A549 (cell line): Measurements from ENCODE around the gene KIF16B. TPM values are rescaled to one million over a fixed set of nuclear protein-coding genes. Genes with fewer than 3 reads are reported as not detected.
A peak's percentile ranks its signal among the peaks of the same experiment; 100 is the strongest.
"Not testable (repeated sequence)": the region's sequence is repeated elsewhere in the genome, so short reads cannot be mapped to it uniquely, and the experiment has no call there.

Experiments
- ATAC-seq, 2 experiments: fragments of 200-7000 bp in 1 of 2; fragments of >200 bp in 1 of 2; cut with Nextera tagmentation in 1 of 2; cut with Tn5 transposase in 1 of 2; 3 replicates each; pipeline versions ENCODE4 v1.8.0 to v1.9.1; 2018 to 2020; ENCODE audit warnings: mild to moderate bottlenecking in 1 of 2, moderate library complexity in 1 of 2
- CTCF ChIA-PET: fragments of 300-600 bp; sonication (Branson Sonifier 250); formaldehyde crosslinking; extraction: SDS; loops from one replicate; lab custom pipeline; 2021; ENCODE audit warnings: antibody characterized with exemption, inconsistent platforms; lab: Yijun Ruan, JAX
- POLR2A ChIA-PET: fragments of 350-600 bp; formaldehyde crosslinking; extraction: SDS; loops from one replicate; lab custom pipeline; 2021; ENCODE audit warnings: antibody characterized with exemption, inconsistent platforms; lab: Yijun Ruan, JAX
- DNase-seq, 2 experiments: peaks; one replicate each; pipeline versions ENCODE4 v3.0.0 to v3.0.0-alpha.2; 2011 to 2016; ENCODE audit warnings: low read depth in 1 of 2, low spot score in 1 of 2
- FAIRE-seq: peaks from 2 replicates; lab custom pipeline; 2011; peaks lifted over from hg19 to GRCh38; lab: Jason Lieb, UNC
- H3K27ac ChIP-seq, 2 experiments: fragments of >200 bp; sonication (Bioruptor Twin); formaldehyde crosslinking; 3 replicates each; pipeline ENCODE4 v1.5.1; 2016 to 2017
- H3K4me1 ChIP-seq: fragments of >200 bp; sonication (Bioruptor Twin); formaldehyde crosslinking; 3 replicates; pipeline ENCODE4 v1.6.1; 2016
- H3K4me2 ChIP-seq: fragments of >200 bp; sonication (Bioruptor Twin); formaldehyde crosslinking; 3 replicates; pipeline ENCODE4 v1.6.1; 2016
- H3K4me3 ChIP-seq: fragments of >200 bp; sonication (Bioruptor Twin); formaldehyde crosslinking; 3 replicates; pipeline ENCODE4 v1.5.1; 2016
- H3K9me3 ChIP-seq: fragments of >200 bp; sonication (Bioruptor Twin); formaldehyde crosslinking; 3 replicates; pipeline ENCODE4 v1.6.1; 2016
- CHD2 ChIP-seq: fragments of 150-350 bp; IDR thresholded peaks from 2 replicates; pipeline ENCODE4 v1.6.1; 2014; ENCODE audit warnings: low read length; ENCODE audit not compliant: partially characterized antibody
- EHMT2 ChIP-seq: fragments of 200-600 bp; sonication (generic); IDR thresholded peaks from 2 replicates; pipeline ENCODE4 v1.6.1; 2016; ENCODE audit warnings: antibody characterized with exemption, low read depth, mild to moderate bottlenecking, moderate library complexity
- FOSL2 ChIP-seq, 2 experiments: fragments of 450-650 bp in 1 of 2; fragments of >200 bp in 1 of 2; sonication (Bioruptor Twin) in 1 of 2; formaldehyde crosslinking; IDR thresholded peaks; 2 replicates each; pipeline versions ENCODE4 v1.5.0 to v1.6.1; 2016 to 2020; ENCODE audit warnings: mild to moderate bottlenecking in 1 of 2, moderate library complexity in 1 of 2
- GATA3 ChIP-seq: IDR thresholded peaks from 2 replicates; pipeline ENCODE4 v1.6.1; 2012; ENCODE audit warnings: borderline replicate concordance
- JUNB ChIP-seq: fragments of >200 bp; sonication (Bioruptor Twin); formaldehyde crosslinking; IDR thresholded peaks from 2 replicates; pipeline ENCODE4 v1.6.1; 2016
- MAZ ChIP-seq: fragments of 150-350 bp; IDR thresholded peaks from 2 replicates; pipeline ENCODE4 v1.6.1; 2014; ENCODE audit warnings: antibody characterized with exemption, low read depth, low read length, borderline replicate concordance
- POLR2AphosphoS2 ChIP-seq: conservative IDR thresholded peaks from 2 replicates; pipeline ENCODE4 v1.6.1; 2012; ENCODE audit warnings: low read length, improper control_type of control experiment, inconsistent platforms
- RAD21 ChIP-seq, 2 experiments: fragments of >200 bp in 1 of 2; sonication (Bioruptor Twin) in 1 of 2; formaldehyde crosslinking in 1 of 2; IDR thresholded peaks in 1 of 2; conservative IDR thresholded peaks in 1 of 2; 2 replicates in 1 of 2; 3 replicates in 1 of 2; pipeline ENCODE4 v1.6.1; 2012 to 2018; ENCODE audit warnings: inconsistent platforms in 1 of 2
- RARB ChIP-seq: fragments of 250-450 bp; sonication (Bioruptor Pico); IDR thresholded peaks from 2 replicates; pipeline ENCODE4 v1.8.0; 2021; ENCODE audit warnings: mild to moderate bottlenecking, moderate library complexity
- SREBF2 ChIP-seq: fragments of 450-650 bp; IDR thresholded peaks from 2 replicates; pipeline ENCODE4 v1.6.1; 2014; ENCODE audit warnings: mild to moderate bottlenecking, moderate library complexity
- WGBS: methylation state at CpG from one replicate; pipeline ENCODE4 v1.1.6; 2017; ENCODE audit errors: missing lambda C conversion rate; 5-methylcytosine and 5-hydroxymethylcytosine counted together
- polyA plus RNA-seq, 4 experiments: library from polyadenylated mRNA; depleted of rRNA in 3 of 4; stranded (reverse); fragments of >200 nt; fragmentation: RNase III in 1 of 4; extraction: RNeasy Plus Mini Kit Qiagen cat#74134 plus additional on column Dnase treatment in 1 of 4; gene quantifications; 2 replicates in 3 of 4; 3 replicates in 1 of 4; pipeline ENCODE4 v1.2.3, GENCODE V29; 2011 to 2017
- TF ChIP-seq, protein P1 (sequence below): fragments of >200 bp; sonication (Bioruptor Twin); formaldehyde crosslinking; IDR thresholded peaks from 3 replicates; pipeline ENCODE4 v1.6.1; 2016
- TF ChIP-seq, protein P2 (sequence below): IDR thresholded peaks from 2 replicates; pipeline ENCODE4 v1.6.1; 2012; ENCODE audit warnings: low read depth, borderline replicate concordance
- TF ChIP-seq, protein P3 (sequence below): fragments of 150-350 bp; IDR thresholded peaks from 2 replicates; pipeline ENCODE4 v1.6.1; 2014; ENCODE audit warnings: low read depth, mild to moderate bottlenecking, low read length
- TF ChIP-seq, protein P4 (sequence below): fragments of 250-450 bp; sonication (Bioruptor Pico); IDR thresholded peaks from 2 replicates; pipeline ENCODE4 v1.5.0; 2020; ENCODE audit warnings: low read depth, mild to moderate bottlenecking, moderate library complexity
- TF ChIP-seq, protein P5 (sequence below): fragments of >200 bp; sonication (Bioruptor Twin); formaldehyde crosslinking; IDR thresholded peaks from 3 replicates; pipeline ENCODE4 v1.5.1; 2016

KIF16B gene
- polyA plus RNA-seq, 2 of the 4 experiments (the other 2 are of a cell fraction) = 14.1 to 23.3 TPM

DNA sequence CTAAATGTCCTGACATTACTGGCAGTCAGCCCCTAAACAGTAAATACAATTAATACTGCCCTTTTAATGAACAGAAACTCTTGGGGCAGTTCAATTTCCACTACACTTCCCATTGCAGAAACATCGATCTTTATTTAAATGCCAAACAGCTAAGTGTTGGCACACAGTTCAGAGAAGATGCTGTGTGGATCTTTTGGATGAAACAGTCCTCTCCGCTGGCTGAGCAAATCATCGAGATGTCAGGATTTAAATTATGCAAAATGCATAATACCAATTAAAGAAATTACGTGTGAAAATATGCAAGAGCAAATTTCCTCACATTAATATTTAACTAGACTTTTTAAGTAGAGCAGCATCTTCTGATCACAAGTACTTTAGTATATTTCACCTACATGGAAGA lies 132.6 kb downstream of the KIF16B start (continued):
- TF ChIP-seq FOSL2 (IDR thresholded peaks at IDR 0.05) (no peak), FOSL2 (CRISPR knock-in tag; IDR thresholded peaks at IDR 0.05) (no peak)
- TF ChIP-seq, protein P1, sequence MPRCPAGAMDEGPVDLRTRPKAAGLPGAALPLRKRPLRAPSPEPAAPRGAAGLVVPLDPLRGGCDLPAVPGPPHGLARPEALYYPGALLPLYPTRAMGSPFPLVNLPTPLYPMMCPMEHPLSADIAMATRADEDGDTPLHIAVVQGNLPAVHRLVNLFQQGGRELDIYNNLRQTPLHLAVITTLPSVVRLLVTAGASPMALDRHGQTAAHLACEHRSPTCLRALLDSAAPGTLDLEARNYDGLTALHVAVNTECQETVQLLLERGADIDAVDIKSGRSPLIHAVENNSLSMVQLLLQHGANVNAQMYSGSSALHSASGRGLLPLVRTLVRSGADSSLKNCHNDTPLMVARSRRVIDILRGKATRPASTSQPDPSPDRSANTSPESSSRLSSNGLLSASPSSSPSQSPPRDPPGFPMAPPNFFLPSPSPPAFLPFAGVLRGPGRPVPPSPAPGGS = no peak

DNA sequence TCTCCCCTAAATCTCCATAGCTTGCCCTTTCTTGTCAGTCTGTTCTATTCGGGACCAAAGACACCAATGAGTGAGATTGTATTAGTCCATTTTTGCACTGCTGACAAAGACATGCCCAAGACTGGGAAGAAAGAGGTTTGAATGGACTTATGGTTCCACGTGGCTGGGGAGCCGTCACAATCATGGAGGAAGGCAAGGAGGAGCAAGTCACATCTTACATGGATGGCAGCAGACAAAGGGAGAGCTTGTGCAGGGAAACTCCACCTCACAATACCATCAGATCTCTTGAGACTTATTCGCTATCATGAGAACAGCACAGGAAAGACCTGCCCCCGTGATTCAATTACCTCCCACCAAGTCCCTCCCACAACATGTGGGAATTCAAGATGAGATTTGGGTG lies 133.7 kb downstream of the KIF16B start:
- CTCF ChIA-PET = interaction anchor here (1.1 kb wide), 1 partner anchor 36 kb away, joined by 3 read pairs; no protein-coding TSS in a partner anchor
- H3K9me3 ChIP-seq, H3K27ac ChIP-seq, H3K4me2 ChIP-seq, H3K4me1 ChIP-seq, DNase-seq, FAIRE-seq, POLR2A ChIA-PET, ATAC-seq, H3K4me3 ChIP-seq: not testable (repeated sequence)
- WGBS = 78% methylated on average over 5 of the region's 5 CpGs

DNA sequence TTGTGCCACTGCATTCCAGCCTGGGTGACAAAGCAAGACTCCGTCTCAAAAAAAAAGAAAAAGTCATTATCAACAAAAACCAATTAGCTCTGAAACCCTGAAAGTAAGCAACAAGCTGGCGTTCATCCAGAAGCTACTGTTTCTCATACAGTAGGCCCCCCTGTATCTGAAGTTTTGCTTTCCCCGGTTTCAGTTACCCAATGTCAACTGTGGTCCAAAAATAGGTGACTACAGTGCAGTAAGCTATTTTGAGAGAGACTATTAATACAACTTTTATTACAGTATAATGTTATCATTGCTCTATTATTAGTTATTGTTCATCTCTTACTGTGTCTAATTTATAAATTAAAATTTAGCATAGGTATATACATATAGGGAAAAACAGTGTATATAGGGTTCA lies 135.1 kb downstream of the KIF16B start:
- Histone ChIP-seq H3K4me3 (no peak overlapping the region), H3K27ac (no peak overlapping the region), H3K4me1 (no peaks in the 10 kb centered on the region), H3K4me2 (no peak overlapping the region), H3K9me3 (no peaks in the 10 kb centered on the region)
- ATAC-seq = no peak
- FAIRE-seq = no peak
- ChIA-PET POLR2A (no interaction called here), CTCF (no interaction called here)
- TF ChIP-seq JUNB (no peak), POLR2AphosphoS2 (no peak), SREBF2 (no peak)
- TF ChIP-seq, protein P2, sequence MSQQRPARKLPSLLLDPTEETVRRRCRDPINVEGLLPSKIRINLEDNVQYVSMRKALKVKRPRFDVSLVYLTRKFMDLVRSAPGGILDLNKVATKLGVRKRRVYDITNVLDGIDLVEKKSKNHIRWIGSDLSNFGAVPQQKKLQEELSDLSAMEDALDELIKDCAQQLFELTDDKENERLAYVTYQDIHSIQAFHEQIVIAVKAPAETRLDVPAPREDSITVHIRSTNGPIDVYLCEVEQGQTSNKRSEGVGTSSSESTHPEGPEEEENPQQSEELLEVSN = no peak
- TF ChIP-seq, protein P3, sequence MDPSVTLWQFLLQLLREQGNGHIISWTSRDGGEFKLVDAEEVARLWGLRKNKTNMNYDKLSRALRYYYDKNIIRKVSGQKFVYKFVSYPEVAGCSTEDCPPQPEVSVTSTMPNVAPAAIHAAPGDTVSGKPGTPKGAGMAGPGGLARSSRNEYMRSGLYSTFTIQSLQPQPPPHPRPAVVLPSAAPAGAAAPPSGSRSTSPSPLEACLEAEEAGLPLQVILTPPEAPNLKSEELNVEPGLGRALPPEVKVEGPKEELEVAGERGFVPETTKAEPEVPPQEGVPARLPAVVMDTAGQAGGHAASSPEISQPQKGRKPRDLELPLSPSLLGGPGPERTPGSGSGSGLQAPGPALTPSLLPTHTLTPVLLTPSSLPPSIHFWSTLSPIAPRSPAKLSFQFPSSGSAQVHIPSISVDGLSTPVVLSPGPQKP = no peak
- no peak for DNase-seq
- 89% methylated on average over 3 of the region's 3 CpGs for WGBS

DNA sequence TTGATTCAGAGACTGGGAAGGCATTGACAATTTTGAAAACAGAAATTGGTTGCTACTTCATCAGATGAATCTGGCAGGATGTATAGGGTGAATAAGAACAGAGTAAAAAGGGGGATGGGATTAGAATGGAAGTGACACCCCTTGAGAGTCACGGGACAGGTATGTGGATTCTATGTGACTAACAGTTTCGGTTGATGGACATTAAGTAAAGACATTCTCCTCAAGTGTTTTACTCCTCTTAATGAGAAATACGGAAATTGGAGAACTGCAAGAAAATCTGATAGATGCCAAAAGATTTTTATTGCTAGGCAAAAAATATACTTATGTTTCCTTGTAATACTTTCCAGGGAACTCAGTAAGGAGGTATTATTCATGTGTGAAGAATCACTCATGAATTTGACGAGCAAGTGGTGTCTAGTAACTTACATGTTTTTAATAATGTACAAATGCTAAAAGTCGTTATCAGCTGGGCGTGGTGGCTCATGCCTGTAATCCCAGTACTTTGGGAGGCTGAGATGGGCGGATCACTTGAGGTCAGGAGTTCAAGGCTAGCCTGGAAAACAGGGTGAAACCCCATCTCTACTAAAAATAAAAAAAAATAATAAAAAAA lies 135.8 kb downstream of the KIF16B start:
- ATAC-seq = no peak

DNA sequence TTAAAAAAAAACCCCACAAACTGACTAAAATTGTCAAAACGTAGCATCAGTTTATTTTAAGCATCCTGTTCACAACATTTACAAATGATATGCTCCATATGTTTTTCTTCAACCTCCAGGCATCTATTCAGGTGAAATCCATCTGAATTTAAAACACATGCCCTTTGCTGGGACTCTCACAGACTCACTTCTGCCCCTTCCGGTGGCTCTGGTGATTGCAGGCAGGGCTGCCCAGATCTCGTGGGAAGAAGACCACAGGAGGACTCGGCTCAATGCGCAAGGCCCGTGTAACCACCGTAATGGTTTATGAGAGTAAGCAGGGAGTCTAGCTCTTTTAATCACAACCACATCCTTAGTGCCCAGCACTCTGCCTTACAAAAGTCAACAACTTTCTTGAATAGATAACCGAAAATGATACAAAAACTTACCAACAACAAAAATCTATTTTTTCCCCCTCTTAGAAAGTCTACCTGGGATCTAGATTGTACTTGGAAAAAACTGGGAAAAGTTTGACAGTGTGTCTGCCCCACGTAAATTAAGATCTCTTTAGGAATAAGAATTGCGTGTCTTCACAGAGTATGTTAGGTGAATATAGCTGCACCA lies 139.1 kb downstream of the KIF16B start:
- WGBS = 53% methylated on average over 10 of the region's 10 CpGs
- no peak overlapping the region for H3K4me2 ChIP-seq
- H3K9me3 ChIP-seq = no peaks in the 10 kb centered on the region
- TF ChIP-seq EHMT2 (no peak), GATA3 (no peak), POLR2AphosphoS2 (no peak), RAD21 (conservative IDR thresholded peaks at IDR 0.05 in 1 of 2, IDR thresholded peaks at IDR 0.05 in 1 of 2) (peak; percentile 43 to 57), CHD2 (no peak)
- TF ChIP-seq, protein P4, sequence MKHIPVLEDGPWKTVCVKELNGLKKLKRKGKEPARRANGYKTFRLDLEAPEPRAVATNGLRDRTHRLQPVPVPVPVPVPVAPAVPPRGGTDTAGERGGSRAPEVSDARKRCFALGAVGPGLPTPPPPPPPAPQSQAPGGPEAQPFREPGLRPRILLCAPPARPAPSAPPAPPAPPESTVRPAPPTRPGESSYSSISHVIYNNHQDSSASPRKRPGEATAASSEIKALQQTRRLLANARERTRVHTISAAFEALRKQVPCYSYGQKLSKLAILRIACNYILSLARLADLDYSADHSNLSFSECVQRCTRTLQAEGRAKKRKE (CRISPR knock-in tag) = no peak
- TF ChIP-seq, protein P5, sequence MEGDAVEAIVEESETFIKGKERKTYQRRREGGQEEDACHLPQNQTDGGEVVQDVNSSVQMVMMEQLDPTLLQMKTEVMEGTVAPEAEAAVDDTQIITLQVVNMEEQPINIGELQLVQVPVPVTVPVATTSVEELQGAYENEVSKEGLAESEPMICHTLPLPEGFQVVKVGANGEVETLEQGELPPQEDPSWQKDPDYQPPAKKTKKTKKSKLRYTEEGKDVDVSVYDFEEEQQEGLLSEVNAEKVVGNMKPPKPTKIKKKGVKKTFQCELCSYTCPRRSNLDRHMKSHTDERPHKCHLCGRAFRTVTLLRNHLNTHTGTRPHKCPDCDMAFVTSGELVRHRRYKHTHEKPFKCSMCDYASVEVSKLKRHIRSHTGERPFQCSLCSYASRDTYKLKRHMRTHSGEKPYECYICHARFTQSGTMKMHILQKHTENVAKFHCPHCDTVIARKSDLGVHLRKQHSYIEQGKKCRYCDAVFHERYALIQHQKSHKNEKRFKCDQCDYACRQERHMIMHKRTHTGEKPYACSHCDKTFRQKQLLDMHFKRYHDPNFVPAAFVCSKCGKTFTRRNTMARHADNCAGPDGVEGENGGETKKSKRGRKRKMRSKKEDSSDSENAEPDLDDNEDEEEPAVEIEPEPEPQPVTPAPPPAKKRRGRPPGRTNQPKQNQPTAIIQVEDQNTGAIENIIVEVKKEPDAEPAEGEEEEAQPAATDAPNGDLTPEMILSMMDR = peak; percentile 55
- TF ChIP-seq, all 56 proteins: peak for 2
- ATAC-seq (peak; percentile 77 to 93; a peak in 4 of 6 replicates), DNase-seq (peak; percentile 47 to 74), FAIRE-seq (no peak)
- ChIA-PET POLR2A (no interaction called here), CTCF (interaction anchor here (0.6 to 0.9 kb wide), 3 partner anchors 12 to 113 kb away, joined by 3 to 4 read pairs (median 3); no protein-coding TSS in a partner anchor)
- no peak overlapping the region for H3K4me3 ChIP-seq
- no peaks in the 10 kb centered on the region for H3K4me1 ChIP-seq
- H3K27ac ChIP-seq = no peak overlapping the region

More for the DNA sequence above, 135.8 kb downstream of the KIF16B start:
- no peak overlapping the region for H3K4me2 ChIP-seq
- DNase-seq (no peak), FAIRE-seq (no peak)
- POLR2A ChIA-PET = no interaction called here
- no peaks in the 10 kb centered on the region for H3K9me3 ChIP-seq
- WGBS = 81% methylated on average over 7 of the region's 7 CpGs
- CTCF ChIA-PET = no interaction called here
- TF ChIP-seq MAZ (no peak), RARB (CRISPR knock-in tag) (no peak)
- TF ChIP-seq, all 56 proteins: peak for 0
- H3K4me3 ChIP-seq = no peak overlapping the region
- H3K27ac ChIP-seq = no peak overlapping the region
- no peaks in the 10 kb centered on the region for H3K4me1 ChIP-seq
